HAP-1 (cell line): ENCODE results near the gene ASIC2.

ENCODE experiments used
- DNase-seq, 2 experiments: peaks; one replicate each; pipeline ENCODE4 v3.0.0-alpha.2; 2016 to 2020; ENCODE audit warnings: low spot score in 2 of 2
- H3K27me3 ChIP-seq: fragments of 250-450 bp; sonication (Bioruptor Pico); 2 replicates; pipeline ENCODE4 v1.5.1; 2020; ENCODE audit warnings: low read depth, mild to moderate bottlenecking, moderate library complexity
- H3K36me3 ChIP-seq: fragments of 250-450 bp; sonication (Bioruptor Pico); replicated peaks from 2 replicates; pipeline ENCODE4 v1.5.1; 2020; ENCODE audit warnings: mild to moderate bottlenecking
- H3K4me1 ChIP-seq: fragments of 250-450 bp; sonication (Bioruptor Pico); 2 replicates; pipeline ENCODE4 v1.5.1; 2020; ENCODE audit warnings: mild to moderate bottlenecking
- H3K4me3 ChIP-seq: fragments of 250-450 bp; sonication (Bioruptor Pico); 2 replicates; pipeline ENCODE4 v1.5.1; 2020; ENCODE audit warnings: mild to moderate bottlenecking, moderate library complexity
- H3K9me3 ChIP-seq: fragments of 250-450 bp; sonication (Bioruptor Pico); 2 replicates; pipeline ENCODE4 v1.5.1; 2020; ENCODE audit warnings: mild to moderate bottlenecking, moderate library complexity
- in situ Hi-C: fragments of 300-500 bp; cut with MboI; formaldehyde crosslinking; loops from 3 replicates; pipeline ENCODE4 v1.14.3; 2020; ENCODE audit warnings: low sequenced_read_pairs, inconsistent platforms, mixed read lengths

ASIC2 gene

DNA sequence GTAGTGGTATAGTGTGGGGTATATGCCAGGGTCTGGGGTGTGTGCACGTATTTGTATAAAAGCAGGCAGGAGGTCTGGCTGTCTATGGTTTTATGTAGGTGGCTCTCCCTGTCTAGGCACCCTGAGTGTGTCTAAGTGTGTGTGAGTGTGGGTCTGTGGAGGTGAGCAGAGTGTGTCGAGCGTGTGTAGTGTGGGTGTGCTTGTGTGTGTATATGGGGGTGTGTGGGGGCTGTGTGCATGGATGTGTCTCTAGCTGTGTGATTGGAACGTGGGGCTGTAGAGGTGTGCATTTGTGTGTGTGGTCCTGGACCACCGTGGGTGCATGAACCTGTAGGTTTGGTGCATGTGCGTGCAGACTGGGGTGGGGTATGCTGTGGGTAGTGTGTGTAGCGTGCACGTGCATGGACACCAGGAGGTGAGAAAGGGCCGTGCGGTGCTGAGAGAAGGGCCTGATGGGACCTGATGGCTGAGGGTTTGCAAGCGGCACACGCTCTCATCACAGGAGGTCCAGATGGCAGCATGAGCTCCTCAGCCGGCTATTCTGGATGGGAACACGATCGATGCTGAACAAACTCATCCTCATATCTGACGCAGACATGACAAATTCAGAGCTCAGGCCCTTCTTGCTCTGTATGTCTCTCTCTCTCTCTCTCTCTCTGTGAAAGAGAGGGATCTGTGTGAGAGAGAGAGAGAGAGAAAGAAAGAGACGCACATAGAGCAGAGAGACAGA is 273.8 kb downstream of the ASIC2 start:
- no peak overlapping the region for H3K4me3 ChIP-seq
- in situ Hi-C loops = no loop called here
- H3K9me3 ChIP-seq = no peaks in the 10 kb centered on the region
- no peak for DNase-seq
- no peaks in the 10 kb centered on the region for H3K36me3 ChIP-seq
- H3K27me3 ChIP-seq = peaks cover 29% of the 10 kb centered on the region; the same call in 1 of the 2 replicates
- H3K4me1 ChIP-seq = no peaks in the 10 kb centered on the region

- in situ Hi-C loops = no loop called here
- Histone ChIP-seq H3K4me1 (no peaks in the 10 kb centered on the region), H3K9me3 (no peaks in the 10 kb centered on the region), H3K4me3 (no peak overlapping the region), H3K27me3 (peaks cover 29% of the 10 kb centered on the region; the same call in 1 of the 2 replicates), H3K36me3 (no peaks in the 10 kb centered on the region)
- DNase-seq = no peak
These were observed 275.7 kb downstream of the ASIC2 start for GRCh38 chr17:33017366-33017765.

- no peaks in the 10 kb centered on the region for H3K9me3 ChIP-seq
- in situ Hi-C loops = no loop called here
- no peaks in the 10 kb centered on the region for H3K36me3 ChIP-seq
- no peak overlapping the region for H3K4me3 ChIP-seq
- peaks cover 29% of the 10 kb centered on the region; the same call in 1 of the 2 replicates for H3K27me3 ChIP-seq
- H3K4me1 ChIP-seq = no peaks in the 10 kb centered on the region
- no peak for DNase-seq
These were observed 276.2 kb downstream of the ASIC2 start for GRCh38 chr17:33016920-33017319.

DNA sequence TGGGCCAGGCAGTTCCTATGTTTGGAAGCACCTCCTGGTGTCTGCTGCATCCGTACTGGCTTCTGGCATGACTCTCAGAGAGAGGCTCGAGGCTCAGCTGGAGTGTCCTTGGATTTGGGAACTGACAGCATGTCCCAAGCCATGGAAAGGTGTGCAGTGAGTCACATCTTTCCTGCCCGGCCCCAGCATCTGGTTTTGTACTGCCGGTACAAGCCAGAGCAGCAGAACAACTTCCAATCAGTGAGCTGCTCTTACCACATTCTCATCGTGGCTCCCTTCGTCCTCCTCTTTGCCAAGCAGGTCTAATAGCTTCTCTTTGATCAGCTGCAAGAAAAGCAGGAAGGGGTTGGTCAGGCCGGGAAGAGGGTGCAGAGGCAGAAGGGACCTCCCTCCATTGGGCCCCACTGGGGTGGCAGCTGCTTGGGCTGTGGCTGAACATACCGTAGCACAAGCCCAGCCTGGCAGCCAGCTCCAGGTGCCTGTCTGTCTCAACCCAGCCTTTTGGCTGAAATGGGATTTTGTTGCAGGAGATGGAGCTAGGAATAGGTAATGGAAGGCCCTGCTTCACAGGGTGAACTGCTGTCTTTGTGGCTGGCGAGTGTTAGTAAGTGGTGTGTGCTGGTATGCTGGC is 277.3 kb downstream of the ASIC2 start:
- Histone ChIP-seq H3K9me3 (no peaks in the 10 kb centered on the region), H3K27me3 (peaks cover 29% of the 10 kb centered on the region; the same call in 1 of the 2 replicates), H3K4me3 (no peak overlapping the region), H3K36me3 (no peaks in the 10 kb centered on the region), H3K4me1 (no peaks in the 10 kb centered on the region)
- in situ Hi-C loops = no loop called here
- no peak for DNase-seq

- in situ Hi-C loops = no loop called here
These were observed 278.3 kb downstream of the ASIC2 start for GRCh38 chr17:33014751-33015150.

DNA sequence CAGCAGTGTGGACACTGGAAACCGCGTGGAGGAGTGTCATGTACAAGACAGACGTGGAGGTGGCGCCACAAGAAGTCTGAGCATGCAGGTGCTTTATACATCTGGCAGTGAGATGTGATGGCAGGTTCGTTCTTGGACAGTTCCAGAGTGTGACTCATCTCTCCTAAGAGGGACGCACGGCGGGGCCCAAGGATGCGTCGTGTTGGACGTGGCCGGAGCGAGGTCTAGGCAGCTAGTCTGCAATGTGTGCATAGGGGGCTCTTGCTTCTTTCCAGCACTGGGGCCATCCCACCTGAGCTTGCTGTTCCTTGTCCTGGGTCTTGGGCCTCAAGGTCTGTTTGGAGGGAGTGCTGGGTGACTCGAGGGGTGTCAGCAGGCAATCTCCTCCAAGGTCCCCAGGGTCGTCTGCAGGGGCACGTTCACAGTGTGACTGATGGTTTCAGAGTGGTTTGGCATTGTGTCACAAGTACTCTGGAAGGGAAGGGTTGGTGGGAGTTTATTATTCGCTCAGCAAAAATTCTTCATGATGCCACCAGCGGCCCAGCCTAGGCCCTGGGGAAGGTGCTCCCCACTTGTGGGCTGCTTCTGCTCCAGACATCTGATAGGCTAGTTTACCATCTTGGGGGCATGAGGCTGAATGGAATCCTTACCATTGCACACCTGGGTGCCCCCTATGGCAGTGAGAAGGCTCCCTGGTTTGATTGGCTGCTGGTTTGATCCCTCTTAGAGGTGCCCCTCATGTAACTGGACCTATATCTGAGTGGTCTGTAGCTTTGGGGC is 279.3 kb downstream of the ASIC2 start:
- Histone ChIP-seq H3K4me1 (no peaks in the 10 kb centered on the region), H3K36me3 (no peaks in the 10 kb centered on the region), H3K4me3 (no peak overlapping the region), H3K9me3 (no peaks in the 10 kb centered on the region), H3K27me3 (peaks cover 23% of the 10 kb centered on the region; the same call in 1 of the 2 replicates)
- in situ Hi-C loops = no loop called here
- no peak for DNase-seq

More at GRCh38 chr17:33014751-33015150, 278.3 kb downstream of the ASIC2 start:
- no peaks in the 10 kb centered on the region for H3K9me3 ChIP-seq
- no peaks in the 10 kb centered on the region for H3K4me1 ChIP-seq
- H3K4me3 ChIP-seq = no peak overlapping the region
- H3K27me3 ChIP-seq = peaks cover 29% of the 10 kb centered on the region; the same call in 1 of the 2 replicates
- no peak for DNase-seq
- H3K36me3 ChIP-seq = no peaks in the 10 kb centered on the region

DNA sequence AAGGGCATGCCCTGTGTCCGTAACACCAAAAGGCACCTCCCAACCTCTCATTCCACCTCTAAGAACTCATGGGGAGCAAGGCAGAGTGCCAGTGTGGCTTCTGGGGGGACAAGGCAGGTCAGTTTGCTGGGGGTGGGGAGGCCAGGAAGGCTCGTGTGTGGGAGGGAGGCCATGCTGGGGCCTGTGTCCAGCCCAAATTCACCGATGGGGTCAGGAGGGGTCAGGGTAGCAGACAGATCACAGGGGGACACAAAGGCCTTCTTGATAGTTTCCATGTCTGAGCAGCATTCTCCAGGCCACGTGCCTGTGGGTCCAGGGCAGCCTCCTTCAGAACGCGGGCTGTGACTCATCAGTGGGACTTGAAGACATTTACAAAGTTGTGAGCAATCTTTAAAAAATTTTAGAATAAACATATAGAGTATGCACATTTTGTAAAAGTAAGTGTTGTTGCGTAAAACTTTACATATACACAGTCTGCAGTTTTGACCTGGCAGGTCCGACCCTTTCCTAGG is 280.5 kb downstream of the ASIC2 start:
- no peaks in the 10 kb centered on the region for H3K9me3 ChIP-seq
- no peak for DNase-seq
- H3K4me1 ChIP-seq = no peaks in the 10 kb centered on the region
- no peak overlapping the region for H3K4me3 ChIP-seq
- H3K36me3 ChIP-seq = no peaks in the 10 kb centered on the region
- in situ Hi-C loops = no loop called here
- peaks cover 12% of the 10 kb centered on the region; the same call in 1 of the 2 replicates for H3K27me3 ChIP-seq

GRCh38 chr17:33009636-33010035 is 283.5 kb downstream of the ASIC2 start:
- Histone ChIP-seq H3K4me1 (no peaks in the 10 kb centered on the region), H3K9me3 (no peaks in the 10 kb centered on the region)

DNA sequence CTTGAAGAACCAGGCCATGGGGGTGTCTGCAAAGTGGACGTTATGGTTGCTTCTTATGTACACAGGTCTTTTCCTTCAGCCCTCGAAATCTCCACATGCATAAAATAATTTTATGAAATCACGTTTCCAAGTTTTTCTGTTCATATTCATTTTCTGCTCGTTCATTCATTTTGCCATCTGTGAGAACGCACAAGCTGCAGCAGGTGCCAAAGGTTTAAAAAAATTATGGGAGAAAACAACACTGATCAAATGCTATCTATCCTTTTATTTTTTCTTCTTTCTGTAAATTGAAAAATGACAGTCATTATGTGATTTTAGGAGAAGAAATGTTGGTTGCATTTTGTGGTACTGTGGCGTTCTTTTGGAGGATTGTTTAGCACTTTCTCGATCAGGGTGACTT is 285.9 kb downstream of the ASIC2 start:
- no peak for DNase-seq
- Histone ChIP-seq H3K36me3 (no peaks in the 10 kb centered on the region), H3K4me1 (no peaks in the 10 kb centered on the region), H3K9me3 (no peaks in the 10 kb centered on the region), H3K27me3 (no peaks in the 10 kb centered on the region), H3K4me3 (no peak overlapping the region)
- in situ Hi-C loops = no loop called here

More at GRCh38 chr17:33009636-33010035, 283.5 kb downstream of the ASIC2 start:
- Histone ChIP-seq H3K4me3 (no peak overlapping the region), H3K36me3 (no peaks in the 10 kb centered on the region), H3K27me3 (no peaks in the 10 kb centered on the region)
- in situ Hi-C loops = no loop called here
- no peak for DNase-seq

DNA sequence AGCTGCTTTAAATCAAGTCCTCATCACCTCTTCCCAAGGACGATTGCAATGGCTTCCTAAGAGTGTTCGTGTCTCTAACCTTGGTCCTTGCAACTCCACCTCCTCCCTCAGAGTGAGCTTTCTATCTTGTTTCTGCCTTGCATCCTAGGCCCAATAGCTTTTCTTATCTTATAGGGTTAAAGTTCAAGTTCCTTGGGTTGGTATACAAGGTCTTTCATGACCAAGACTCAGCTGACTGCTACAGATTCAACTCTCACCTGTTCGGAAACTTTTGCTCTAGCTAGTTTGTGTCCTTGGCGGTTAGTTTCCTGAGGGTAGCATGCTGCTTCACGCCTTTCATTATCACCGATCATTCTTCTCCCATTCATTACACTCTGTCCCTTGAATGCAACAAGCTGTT is 290.8 kb downstream of the ASIC2 start:
- Histone ChIP-seq H3K27me3 (no peaks in the 10 kb centered on the region), H3K36me3 (no peaks in the 10 kb centered on the region), H3K4me3 (no peak overlapping the region), H3K9me3 (no peaks in the 10 kb centered on the region), H3K4me1 (no peaks in the 10 kb centered on the region)
- no peak for DNase-seq
- in situ Hi-C loops = no loop called here

DNA sequence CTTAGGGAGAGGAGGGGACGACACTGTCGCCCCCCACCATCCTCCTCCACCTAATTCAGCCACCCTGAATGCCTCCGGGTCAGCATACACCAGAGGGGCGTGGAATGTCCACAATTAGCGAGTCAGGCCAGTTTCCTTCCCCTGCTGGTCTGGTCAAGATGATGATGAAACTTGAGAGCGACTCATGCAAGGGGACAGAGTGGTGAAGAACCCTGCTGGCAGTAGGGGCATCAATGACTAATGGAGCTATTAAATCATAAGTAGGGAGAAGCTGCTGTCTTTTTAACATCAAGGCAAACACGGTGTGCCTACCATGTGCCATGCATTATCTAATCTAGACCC is 294.2 kb downstream of the ASIC2 start:
- H3K4me1 ChIP-seq = no peaks in the 10 kb centered on the region
- no peaks in the 10 kb centered on the region for H3K9me3 ChIP-seq
- H3K27me3 ChIP-seq = no peaks in the 10 kb centered on the region
- no peaks in the 10 kb centered on the region for H3K36me3 ChIP-seq
- in situ Hi-C loops = no loop called here
- H3K4me3 ChIP-seq = no peak overlapping the region
- no peak for DNase-seq

DNA sequence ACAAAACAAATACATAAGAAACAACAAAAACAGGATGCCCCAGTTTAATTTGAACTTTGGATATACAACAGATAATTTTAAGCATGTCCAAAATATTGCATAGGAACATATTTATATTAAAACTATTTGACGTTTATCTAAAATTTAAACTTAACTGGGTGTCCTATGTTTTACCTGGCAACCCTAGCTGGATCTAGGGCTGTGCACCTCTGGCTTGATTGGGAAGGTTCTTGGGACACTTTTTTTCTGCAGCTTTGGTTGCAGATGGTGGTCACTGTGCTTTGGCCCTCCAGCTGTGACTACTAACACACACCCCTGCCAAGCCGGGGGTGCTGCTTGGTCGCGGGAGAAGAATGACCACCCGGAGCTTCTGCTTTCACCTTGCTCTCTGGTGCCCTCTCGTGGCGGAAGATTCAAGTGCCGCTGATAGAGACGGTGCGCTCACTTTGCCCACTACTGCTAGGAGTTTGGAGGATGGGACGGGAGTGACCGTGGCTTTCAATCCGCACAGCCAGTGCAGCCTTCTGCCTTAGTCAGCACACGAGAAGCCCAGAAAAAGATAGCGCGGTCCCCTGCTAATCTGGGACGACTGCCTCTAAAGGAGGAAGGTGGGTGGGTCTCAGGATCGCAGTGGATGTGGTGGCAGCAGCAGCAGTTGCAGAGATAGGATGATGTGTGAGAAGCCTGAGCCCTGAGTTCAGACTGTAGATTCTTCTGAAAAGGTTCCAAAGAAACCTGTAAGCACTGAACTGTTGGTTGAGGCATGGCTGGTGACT is 294.8 kb downstream of the ASIC2 start:
- peak; percentile 42 to 90 for DNase-seq
- Histone ChIP-seq H3K4me1 (no peaks in the 10 kb centered on the region), H3K4me3 (no peak overlapping the region), H3K36me3 (no peaks in the 10 kb centered on the region), H3K9me3 (no peaks in the 10 kb centered on the region), H3K27me3 (no peaks in the 10 kb centered on the region)
- in situ Hi-C loops = no loop called here

GRCh38 chr17:32995416-32996045 is 297.6 kb downstream of the ASIC2 start:
- no peaks in the 10 kb centered on the region for H3K9me3 ChIP-seq
- H3K36me3 ChIP-seq = no peaks in the 10 kb centered on the region
- DNase-seq = no peak
- H3K4me1 ChIP-seq = no peaks in the 10 kb centered on the region
- H3K27me3 ChIP-seq = no peaks in the 10 kb centered on the region
- H3K4me3 ChIP-seq = no peak overlapping the region
- in situ Hi-C loops = no loop called here
